ENCODE measurements around the gene DNER.
A peak's percentile ranks its signal among the peaks of the same experiment; 100 is the strongest.
"Not testable (repeated sequence)": the region's sequence is repeated elsewhere in the genome, so short reads cannot be mapped to it uniquely, and the experiment has no call there.

The DNER gene, protein sequence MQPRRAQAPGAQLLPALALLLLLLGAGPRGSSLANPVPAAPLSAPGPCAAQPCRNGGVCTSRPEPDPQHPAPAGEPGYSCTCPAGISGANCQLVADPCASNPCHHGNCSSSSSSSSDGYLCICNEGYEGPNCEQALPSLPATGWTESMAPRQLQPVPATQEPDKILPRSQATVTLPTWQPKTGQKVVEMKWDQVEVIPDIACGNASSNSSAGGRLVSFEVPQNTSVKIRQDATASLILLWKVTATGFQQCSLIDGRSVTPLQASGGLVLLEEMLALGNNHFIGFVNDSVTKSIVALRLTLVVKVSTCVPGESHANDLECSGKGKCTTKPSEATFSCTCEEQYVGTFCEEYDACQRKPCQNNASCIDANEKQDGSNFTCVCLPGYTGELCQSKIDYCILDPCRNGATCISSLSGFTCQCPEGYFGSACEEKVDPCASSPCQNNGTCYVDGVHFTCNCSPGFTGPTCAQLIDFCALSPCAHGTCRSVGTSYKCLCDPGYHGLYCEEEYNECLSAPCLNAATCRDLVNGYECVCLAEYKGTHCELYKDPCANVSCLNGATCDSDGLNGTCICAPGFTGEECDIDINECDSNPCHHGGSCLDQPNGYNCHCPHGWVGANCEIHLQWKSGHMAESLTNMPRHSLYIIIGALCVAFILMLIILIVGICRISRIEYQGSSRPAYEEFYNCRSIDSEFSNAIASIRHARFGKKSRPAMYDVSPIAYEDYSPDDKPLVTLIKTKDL

DNA sequence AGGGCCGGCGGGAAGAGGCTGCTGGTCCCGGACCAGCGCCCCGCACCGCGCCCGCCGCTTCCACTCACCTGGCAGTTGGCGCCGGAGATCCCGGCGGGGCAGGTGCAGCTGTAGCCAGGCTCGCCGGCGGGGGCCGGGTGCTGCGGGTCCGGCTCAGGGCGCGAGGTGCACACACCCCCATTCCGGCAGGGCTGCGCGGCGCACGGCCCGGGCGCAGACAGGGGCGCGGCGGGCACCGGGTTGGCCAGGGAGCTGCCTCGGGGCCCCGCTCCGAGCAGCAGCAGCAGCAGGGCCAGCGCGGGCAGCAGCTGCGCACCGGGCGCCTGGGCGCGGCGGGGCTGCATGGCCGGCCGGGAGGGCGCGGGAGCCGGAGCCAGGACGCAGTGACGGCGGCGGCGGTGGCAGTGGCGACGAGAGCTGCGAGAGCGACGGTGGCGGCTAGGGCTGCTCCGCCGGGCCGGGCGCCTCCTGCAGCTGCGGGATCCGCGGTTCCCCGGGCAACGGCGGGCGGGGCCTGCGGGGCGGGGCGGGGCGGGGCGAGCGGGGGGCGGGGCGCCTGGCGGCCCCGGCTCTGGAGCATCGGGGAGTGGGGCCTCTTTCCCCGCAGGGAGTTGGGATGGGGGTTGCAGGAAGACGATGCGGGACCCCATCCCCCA, at the start of gene DNER:
TSS of gene DNER (minus strand) at position 476 of the 656 bp plus-strand sequence. CDS start at position 344, 132 bp downstream.
- TF ChIP-seq, protein P1, sequence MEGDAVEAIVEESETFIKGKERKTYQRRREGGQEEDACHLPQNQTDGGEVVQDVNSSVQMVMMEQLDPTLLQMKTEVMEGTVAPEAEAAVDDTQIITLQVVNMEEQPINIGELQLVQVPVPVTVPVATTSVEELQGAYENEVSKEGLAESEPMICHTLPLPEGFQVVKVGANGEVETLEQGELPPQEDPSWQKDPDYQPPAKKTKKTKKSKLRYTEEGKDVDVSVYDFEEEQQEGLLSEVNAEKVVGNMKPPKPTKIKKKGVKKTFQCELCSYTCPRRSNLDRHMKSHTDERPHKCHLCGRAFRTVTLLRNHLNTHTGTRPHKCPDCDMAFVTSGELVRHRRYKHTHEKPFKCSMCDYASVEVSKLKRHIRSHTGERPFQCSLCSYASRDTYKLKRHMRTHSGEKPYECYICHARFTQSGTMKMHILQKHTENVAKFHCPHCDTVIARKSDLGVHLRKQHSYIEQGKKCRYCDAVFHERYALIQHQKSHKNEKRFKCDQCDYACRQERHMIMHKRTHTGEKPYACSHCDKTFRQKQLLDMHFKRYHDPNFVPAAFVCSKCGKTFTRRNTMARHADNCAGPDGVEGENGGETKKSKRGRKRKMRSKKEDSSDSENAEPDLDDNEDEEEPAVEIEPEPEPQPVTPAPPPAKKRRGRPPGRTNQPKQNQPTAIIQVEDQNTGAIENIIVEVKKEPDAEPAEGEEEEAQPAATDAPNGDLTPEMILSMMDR (IDR thresholded peaks at IDR 0.05; ENCODE audit: low read depth, low read length), result no peak
- H3K4me3 ChIP-seq (ENCODE audit: low read depth, low read length), result peak within 1 kb of the TSS; percentile 47

DNA sequence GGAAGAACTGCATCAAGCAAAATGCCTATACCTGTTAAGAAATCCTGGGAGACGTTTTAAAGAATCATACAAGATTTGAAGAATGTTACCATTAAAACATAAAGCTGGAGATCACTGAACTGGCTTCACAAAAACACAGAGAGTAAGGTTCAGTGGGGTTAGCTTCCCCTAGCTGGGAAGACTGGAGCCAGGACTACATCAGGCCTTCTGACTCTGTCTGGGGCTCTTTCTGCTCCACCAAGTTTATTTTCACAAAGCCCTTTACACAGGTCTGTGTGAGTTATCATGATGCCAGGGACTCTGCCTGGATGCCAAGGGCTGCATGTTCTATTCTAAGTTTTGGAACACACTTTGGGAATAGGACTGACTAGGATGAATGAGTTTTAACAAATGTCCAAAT, 47.3 kb upstream of the DNER start:
- H3K4me3 ChIP-seq (ENCODE audit: low read depth, low read length), result no peak overlapping the region
- TF ChIP-seq, protein P1 (IDR thresholded peaks at IDR 0.05; ENCODE audit: low read depth, low read length), result no peak

DNA sequence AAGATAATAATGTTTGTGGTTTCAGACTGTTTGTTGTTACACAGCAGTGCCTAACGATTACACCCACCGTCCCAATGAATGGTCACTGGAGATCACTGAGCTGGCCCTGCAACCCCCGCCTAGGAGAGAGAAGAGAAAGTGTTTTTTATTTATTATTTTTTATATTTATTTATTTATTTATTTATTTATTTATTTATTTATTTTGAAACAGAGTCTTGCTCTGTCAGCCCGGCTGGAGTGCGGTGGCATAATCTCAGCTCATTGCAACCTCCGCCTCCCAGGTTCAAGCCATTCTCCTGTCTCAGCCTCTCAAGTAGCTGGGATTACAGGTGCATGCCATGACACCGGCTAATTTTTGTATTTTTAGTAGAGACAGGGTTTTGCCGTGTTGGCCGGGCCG, 43.1 kb upstream of the DNER start:
- not testable (repeated sequence) for H3K4me3 ChIP-seq (ENCODE audit: low read depth, low read length)

DNA sequence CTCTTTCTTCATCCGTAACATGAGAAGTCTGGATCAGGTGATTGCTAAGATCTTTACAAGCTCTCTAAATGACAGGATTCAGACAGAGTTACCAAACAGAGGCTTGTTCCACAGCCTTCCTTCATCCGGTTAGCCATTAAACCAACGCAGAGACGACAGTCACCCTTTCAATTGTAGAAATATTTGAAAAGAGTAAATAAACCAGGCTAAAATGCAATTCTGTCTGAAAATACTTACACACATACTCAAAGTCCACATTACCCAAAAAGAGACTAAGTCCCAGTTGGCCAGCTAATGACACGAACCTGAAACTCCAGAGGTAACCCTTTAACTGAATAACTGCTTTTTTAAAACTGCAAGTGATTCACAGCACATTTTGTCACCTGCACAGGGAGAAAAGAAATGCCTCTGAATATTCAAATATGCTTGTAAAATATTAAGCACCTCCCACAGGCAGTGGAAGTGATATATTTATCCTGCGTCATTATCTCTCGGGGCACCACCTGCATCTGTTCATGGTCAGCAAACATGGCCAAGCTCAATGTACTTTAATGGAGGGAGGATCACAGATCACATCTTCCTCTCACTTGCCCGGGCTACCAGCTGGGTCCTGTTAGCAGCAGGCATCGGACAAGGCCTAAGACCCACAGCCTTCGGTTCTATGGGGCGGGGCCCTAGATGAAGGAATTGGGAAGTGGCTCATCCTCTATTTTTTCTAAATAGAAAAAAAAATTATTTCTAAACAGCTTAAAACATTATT, 38.8 kb upstream of the DNER start:
- TF ChIP-seq, protein P1 (IDR thresholded peaks at IDR 0.05; ENCODE audit: low read depth, low read length), result no peak

DNA sequence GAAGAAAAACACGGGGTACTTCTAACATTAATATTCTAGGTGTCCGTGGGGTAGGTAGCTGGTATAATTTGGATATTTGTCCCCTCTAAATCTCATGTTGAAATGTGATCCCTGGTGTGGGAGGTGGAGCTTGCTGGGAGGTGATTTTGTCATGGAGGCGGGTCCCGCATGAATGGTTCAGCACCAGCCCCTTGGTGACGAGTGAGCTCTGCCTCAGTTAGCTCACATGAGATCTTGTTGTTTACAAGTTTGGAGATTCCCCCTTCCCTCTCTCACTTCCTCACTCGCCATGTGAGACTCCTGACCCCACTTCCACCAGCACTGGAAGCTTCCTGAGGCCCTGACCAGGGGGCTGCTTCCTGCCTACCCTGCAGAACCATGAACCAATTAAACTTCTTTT, 35.4 kb upstream of the DNER start:
- no peak overlapping the region for H3K4me3 ChIP-seq (ENCODE audit: low read depth, low read length)
- TF ChIP-seq, protein P1 (IDR thresholded peaks at IDR 0.05; ENCODE audit: low read depth, low read length), result no peak

More for the DNA sequence above, 38.8 kb upstream of the DNER start:
- no peak overlapping the region for H3K4me3 ChIP-seq (ENCODE audit: low read depth, low read length)

DNA sequence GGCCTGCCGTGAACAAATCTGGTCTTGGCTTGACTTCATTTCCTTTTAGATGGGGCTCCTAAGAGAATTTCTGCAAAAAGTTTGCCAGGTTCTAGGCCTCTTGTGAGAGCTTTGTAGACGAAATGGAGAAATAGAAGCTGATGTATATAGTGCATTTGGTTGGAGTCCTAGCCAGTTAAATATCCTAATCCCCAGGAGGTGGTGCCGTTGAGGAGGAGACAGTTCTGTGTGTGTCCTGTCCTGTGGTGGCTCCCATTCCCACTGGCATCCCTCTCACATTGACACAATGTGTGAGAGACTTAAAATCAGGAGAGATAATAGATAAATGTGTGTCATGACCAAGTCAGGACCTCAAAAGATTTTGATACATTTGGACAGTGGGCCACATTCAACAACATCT, 34.6 kb upstream of the DNER start:
- no peak overlapping the region for H3K4me3 ChIP-seq (ENCODE audit: low read depth, low read length)
- TF ChIP-seq, protein P1 (IDR thresholded peaks at IDR 0.05; ENCODE audit: low read depth, low read length), result no peak

DNA sequence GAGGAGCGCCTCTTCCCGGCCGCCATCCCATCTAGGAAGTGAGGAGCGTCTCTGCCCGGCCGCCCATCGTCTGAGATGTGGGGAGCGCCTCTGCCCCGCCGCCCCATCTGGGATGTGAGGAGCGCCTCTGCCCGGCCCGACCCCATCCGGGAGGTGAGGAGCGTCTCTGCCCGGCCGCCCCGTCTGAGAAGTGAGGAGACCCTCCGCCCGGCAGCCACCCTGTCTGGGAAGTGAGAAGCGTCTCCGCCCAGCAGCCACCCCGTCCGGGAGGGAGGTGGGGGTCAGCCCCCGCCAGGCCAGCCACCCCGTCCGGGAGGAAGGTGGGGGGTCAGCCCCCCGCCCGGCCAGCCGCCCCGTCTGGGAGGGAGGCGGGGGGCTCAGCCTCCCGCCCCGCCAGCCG, 28.3 kb upstream of the DNER start:
- H3K4me3 ChIP-seq (ENCODE audit: low read depth, low read length), result not testable (repeated sequence)

Measured in WI38 (cell line).